ENCODE measurements around the gene TLR4.

TLR4 gene

GRCh38 chr9:117704024-117704575 is at the start of gene TLR4:
Gene TLR4, plus strand, starts transcription at chr9:117704403. Its CDS starts 70 bp downstream, at chr9:117704473.
- no peak for DNase-seq (ENCODE audit: low read depth)

- DNase-seq (ENCODE audit: low read depth) = no peak
These were observed 48.2 kb upstream of the TLR4 start for GRCh38 chr9:117656002-117656401.

- no peak for DNase-seq (ENCODE audit: low read depth)
These were observed 41.6 kb upstream of the TLR4 start for GRCh38 chr9:117662651-117663050.

- no peak for DNase-seq (ENCODE audit: low read depth)
These were observed 39.8 kb upstream of the TLR4 start for GRCh38 chr9:117664419-117664818.

- no peak for DNase-seq (ENCODE audit: low read depth)
These were observed 38.4 kb upstream of the TLR4 start for GRCh38 chr9:117665601-117666385.

- no peak for DNase-seq (ENCODE audit: low read depth)
These were observed 32.7 kb upstream of the TLR4 start for GRCh38 chr9:117671468-117671867.

- DNase-seq (ENCODE audit: low read depth) = no peak
These were observed 31.8 kb upstream of the TLR4 start for GRCh38 chr9:117672369-117672768.

- no peak for DNase-seq (ENCODE audit: low read depth)
These were observed 26.6 kb upstream of the TLR4 start for GRCh38 chr9:117677572-117677971.

- DNase-seq (ENCODE audit: low read depth) = no peak
These were observed 25.3 kb upstream of the TLR4 start for GRCh38 chr9:117678871-117679270.

GRCh38 chr9:117679416-117679815 is 24.8 kb upstream of the TLR4 start:
- no peak for DNase-seq (ENCODE audit: low read depth)

GRCh38 chr9:117681888-117682287 is 22.3 kb upstream of the TLR4 start:
- no peak for DNase-seq (ENCODE audit: low read depth)

GRCh38 chr9:117682955-117683710 is 21.1 kb upstream of the TLR4 start:
- DNase-seq (ENCODE audit: low read depth) = no peak

- DNase-seq (ENCODE audit: low read depth) = no peak
These were observed 16.7 kb upstream of the TLR4 start for GRCh38 chr9:117687532-117687931.

- no peak for DNase-seq (ENCODE audit: low read depth)
These were observed 12.8 kb upstream of the TLR4 start for GRCh38 chr9:117691367-117691766.

- no peak for DNase-seq (ENCODE audit: low read depth)
These were observed 8.0 kb upstream of the TLR4 start for GRCh38 chr9:117696154-117696553.

GRCh38 chr9:117697046-117697445 is 7.2 kb upstream of the TLR4 start:
- no peak for DNase-seq (ENCODE audit: low read depth)

GRCh38 chr9:117703537-117703936 is 666 bp upstream of the TLR4 start:
- DNase-seq (ENCODE audit: low read depth) = no peak

GRCh38 chr9:117704597-117704996 is 394 bp downstream of the TLR4 start:
- no peak for DNase-seq (ENCODE audit: low read depth)

GRCh38 chr9:117705386-117705785 is 1.2 kb downstream of the TLR4 start:
- DNase-seq (ENCODE audit: low read depth) = no peak

- DNase-seq (ENCODE audit: low read depth) = no peak
These were observed 2.4 kb downstream of the TLR4 start for GRCh38 chr9:117706421-117707116.

- no peak for DNase-seq (ENCODE audit: low read depth)
These were observed 3.4 kb downstream of the TLR4 start for GRCh38 chr9:117707561-117707960.

- DNase-seq (ENCODE audit: low read depth) = no peak
These were observed 5.7 kb downstream of the TLR4 start for GRCh38 chr9:117709936-117710335.

GRCh38 chr9:117714282-117714681 is 10.1 kb downstream of the TLR4 start:
- DNase-seq (ENCODE audit: low read depth) = no peak

Measured in stimulated activated CD8-positive, alpha-beta memory T cell treated with anti-CD3 and anti-CD28 coated beads, Interleukin-15, amount 100 ng/mL, for 1 hour (primary cell).